Dedifferentiated amniotic fluid mesenchymal stem cell (primary cell): ENCODE data around the gene ARID5B.

Source experiments
- DNase-seq: peaks from one replicate; pipeline ENCODE4 v3.0.0-alpha.2; 2016; ENCODE audit errors: extremely low spot score

ARID5B gene

DNA sequence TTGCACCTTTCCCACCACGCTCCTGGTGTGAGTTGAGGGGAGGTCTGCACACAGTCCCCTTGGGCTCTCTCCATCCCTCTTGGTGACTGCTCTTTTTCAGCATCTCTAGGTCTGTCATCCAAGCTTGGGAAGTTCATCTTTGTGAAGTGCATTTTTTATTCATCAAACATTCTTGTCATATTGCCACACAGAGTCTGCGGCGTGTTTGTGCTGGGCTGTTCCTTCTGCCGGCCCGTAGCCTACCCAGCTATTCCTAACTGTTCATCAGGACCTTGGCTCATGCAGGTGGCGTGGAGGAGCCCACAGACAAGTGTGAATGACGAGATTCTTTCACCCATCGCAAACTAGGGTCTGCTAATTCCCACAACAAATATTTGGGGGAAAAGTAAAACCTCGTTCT lies 202.4 kb downstream of the ARID5B start:
- no peak for DNase-seq

DNA sequence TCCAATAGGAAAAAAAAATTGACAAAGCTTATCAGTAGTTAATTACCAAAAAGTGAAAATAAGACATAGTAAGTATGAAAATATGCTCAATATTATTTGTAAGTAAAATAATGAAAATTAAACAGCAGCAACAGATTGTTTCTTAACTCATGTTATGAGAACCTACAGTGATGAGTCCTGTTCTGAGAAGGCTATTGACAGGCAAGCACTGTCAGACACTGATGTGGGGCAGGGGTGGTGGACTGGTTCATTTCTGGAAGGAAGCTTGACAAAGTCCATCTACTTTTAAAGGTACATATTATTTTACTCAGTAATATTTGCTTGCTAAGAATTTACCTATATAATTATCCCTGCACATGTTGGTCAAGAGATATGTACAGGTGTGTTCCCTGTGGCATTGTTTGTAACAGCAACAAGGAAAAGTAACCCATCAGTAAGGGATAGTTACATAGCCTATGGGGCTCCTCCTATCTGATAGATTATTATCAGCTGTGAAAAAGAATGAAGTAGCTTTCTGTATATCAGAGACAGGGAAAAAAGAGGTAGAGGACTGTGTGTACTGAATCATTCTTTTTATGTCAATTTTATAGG lies 205.5 kb downstream of the ARID5B start:
- DNase-seq, result no peak

GRCh38 chr10:62108759-62109586 lies 207.5 kb downstream of the ARID5B start:
- no peak for DNase-seq

DNA sequence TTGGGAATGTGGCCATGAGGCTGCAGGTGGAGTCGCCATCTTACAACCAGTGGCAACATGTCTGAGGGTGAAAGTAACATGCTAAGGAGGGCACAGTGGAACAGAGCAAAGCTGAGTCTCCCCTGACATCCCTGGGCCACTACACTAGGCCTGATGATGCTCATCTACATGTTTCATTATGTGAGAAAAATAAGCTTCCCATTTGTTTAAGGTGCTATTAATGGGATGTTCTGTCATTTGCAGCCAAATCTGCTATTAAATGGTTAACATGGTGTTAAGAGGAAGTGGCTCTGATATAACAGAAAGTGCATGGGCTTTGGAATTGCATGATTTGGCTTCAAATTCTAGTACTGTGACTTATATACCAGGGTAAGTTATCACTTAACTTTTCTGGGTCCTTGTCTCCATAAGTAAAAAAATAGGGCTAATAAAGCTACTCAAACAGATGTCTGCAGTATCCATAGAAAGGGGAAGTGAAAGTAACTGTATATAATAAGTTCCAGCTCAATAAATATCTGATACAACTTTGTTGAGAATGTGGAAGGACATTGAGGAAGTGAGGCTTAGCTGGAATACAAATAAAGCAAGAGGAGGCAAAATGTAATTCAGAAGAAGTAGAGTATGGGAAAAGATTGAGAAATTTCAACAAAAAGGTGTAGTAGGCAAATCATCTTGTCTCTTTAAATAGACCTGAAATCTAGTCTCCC lies 208.2 kb downstream of the ARID5B start:
- DNase-seq, result no peak

- no peak for DNase-seq
Measured at GRCh38 chr10:62112300-62112699, 210.8 kb downstream of the ARID5B start.

DNA sequence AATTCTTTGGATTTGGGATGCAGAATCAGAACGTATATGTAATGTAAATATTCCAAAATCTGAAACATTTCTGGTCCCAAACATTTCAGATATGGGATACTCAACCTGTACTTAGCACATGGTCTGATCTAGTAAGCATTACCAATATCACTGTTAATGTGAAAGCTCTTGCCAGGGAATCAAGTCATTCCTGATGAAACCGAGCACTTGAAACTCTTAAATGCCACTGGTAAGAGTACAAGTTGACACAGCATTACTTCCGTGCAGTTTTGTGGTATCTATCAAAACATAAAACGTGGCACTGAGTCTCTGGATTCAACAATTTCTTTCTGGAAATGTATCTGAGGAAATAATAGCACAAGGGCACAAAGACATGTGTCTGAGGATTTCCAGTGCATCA lies 211.5 kb downstream of the ARID5B start:
- DNase-seq, result no peak

GRCh38 chr10:62113680-62114079 lies 212.2 kb downstream of the ARID5B start:
- DNase-seq, result no peak

DNA sequence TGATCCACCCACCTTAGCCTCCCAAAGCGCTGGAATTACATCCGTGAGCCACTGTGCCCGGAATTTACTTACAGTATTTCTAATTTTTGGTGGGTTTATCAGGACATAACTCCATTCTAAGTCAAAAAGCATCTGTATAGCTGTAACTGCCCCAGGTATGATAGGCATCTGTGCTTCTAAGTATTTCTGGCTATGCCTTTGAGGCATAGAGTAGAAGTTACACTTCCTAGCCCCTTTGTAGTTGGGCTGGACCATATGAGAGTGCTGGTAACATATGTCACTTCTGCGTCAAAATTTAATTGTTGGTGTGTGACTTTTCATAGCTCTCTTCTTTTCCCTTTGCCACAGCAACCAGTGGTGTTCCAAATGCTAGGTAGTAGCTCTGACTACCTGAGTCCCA lies 213.8 kb downstream of the ARID5B start:
- DNase-seq, result no peak

- no peak for DNase-seq
Measured at GRCh38 chr10:62115842-62116241, 214.3 kb downstream of the ARID5B start.

DNA sequence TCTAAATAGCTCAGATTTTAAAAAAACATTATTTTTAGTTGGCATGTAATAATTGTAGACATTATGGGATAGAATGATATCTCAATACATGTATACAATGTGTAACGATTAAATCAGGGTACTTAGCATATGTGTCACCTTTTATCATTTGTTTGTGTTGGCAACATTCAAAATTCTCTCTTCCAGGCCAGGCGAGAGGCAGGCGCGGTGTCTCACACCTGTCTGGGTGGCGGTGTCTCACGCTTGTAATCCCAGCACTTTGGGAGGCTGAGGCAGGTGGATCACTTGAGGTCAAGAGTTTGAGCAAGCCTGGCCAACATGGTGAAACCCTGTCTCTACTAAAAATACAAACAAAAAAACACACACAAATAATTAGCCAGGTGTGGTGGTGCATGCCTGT lies 215.4 kb downstream of the ARID5B start:
- DNase-seq, result no peak

DNA sequence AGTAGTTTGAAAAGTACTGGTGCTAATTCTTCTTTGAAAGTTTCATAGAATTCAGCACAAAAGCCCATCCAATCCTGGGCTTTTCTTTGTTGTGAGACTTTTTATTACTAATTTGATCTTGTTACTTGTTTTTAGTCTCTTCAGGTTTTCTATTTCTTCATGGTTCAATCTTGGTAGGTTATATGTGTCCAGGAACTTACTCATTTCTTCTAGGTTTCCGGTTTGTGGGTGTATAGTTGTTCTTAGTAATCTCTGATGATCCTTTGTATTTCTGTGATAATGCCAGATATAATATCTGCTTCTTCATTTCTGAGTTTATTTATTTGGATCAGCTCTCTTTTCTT lies 219.7 kb downstream of the ARID5B start:
- no peak for DNase-seq

GRCh38 chr10:62127975-62128374 lies 226.5 kb downstream of the ARID5B start:
- DNase-seq, result no peak

DNA sequence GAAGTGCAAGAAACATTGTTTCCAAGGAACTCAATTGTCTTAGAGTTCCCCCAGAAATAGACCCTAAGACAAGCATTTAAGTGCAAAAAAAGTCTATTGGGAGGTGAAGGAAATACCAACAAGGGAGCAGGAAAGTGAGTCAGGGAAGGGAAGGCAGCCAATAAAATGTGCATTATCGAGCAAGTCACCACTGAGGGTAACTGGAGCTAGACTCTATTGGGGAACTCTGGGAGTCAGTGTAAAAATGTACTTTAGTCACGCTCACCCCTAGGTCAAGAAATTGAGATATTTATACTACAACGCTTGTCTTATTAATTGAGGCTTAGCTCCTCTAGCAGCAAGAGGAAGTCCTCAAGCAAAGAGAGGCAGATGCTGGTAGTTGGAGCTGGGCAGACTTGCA lies 229.4 kb downstream of the ARID5B start:
- peak; percentile 17 for DNase-seq

- DNase-seq, result no peak
Measured at GRCh38 chr10:62131724-62132123, 230.2 kb downstream of the ARID5B start.

DNA sequence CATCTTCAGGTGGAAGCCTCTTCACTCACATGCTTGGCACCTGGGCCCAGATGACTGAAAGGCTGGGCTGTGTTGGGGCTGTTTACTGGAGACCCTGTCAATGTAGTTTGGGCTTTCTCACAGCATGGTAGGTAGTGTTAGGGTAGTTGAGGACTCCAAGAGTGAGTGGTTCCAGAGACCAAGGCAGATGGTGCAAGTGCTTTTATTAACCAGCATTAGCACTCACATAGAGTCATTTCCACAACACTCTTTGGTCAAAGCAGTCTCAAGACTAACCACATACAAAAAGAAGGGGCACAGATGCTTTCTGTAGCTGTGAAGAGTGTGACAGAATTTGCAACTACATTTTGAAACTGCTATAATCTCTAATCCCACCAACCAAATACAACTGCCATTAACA lies 232.1 kb downstream of the ARID5B start:
- no peak for DNase-seq

DNA sequence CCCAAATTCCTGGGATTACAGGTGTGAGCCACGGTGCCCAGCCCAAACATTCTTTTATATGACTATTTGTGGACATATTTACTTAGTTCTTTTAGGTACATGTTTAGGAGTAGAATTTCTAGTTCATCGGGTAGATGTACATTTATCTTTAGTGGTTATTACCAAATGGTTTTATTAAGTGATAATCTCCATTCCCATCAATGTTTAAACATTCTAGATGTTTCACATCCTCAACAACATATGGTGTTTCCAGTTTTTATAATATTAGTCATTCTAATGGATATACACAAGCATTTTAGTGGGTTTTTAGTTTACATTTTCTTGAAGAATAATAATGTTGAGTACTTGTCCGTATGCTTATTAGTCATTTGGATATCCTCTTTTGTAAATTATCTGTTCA lies 235.4 kb downstream of the ARID5B start:
- DNase-seq, result no peak
